Right lung (tissue), 5 donors: ENCODE results near the gene TBC1D8. TPM values are rescaled to one million over a fixed set of nuclear protein-coding genes. Genes with fewer than 3 reads are reported as not detected.

Experiments used
- polyA plus RNA-seq, 5 donors: library from polyadenylated mRNA; unstranded; fragments of 120-200 nt; gene quantifications; one replicate each; pipeline versions ENCODE4 v1.2.1 to v1.2.3, GENCODE V29; 2013; ENCODE audit warnings: inconsistent platforms in 1 of 5, low replicate concordance in 1 of 5; ENCODE audit not compliant: insufficient read length in 5 of 5, insufficient read depth in 1 of 5

The TBC1D8 gene
- polyA plus RNA-seq, 5 donors = 24.8 to 34.6 (median 27.4) TPM

Other genes starting within 250 kb of the TBC1D8 start
- 1,000 to 10,000 TPM; 3,065 to 3,869 (median 3,592) TPM for gene RPL31, start 149.1 kb downstream of the TBC1D8 start, polyA plus RNA-seq
- 10 to 100 TPM; 44.5 to 52.9 (median 48.4) TPM for gene CNOT11, start 101.5 kb upstream of the TBC1D8 start, polyA plus RNA-seq
- 10 to 100 TPM; 48.9 to 69.0 (median 57.9) TPM for gene RNF149, start 157.3 kb upstream of the TBC1D8 start, polyA plus RNA-seq
- under 1 TPM; 0.32 to 0.81 (median 0.46) TPM for gene CREG2, start 236.1 kb upstream of the TBC1D8 start, polyA plus RNA-seq